ENCODE data around the gene RASAL3. TPM values are rescaled to one million over a fixed set of nuclear protein-coding genes. Genes with fewer than 3 reads are reported as not detected.
A peak's percentile ranks its signal among the peaks of the same experiment; 100 is the strongest.
"Not testable (repeated sequence)": the region's sequence is repeated elsewhere in the genome, so short reads cannot be mapped to it uniquely, and the experiment has no call there.

Gene RASAL3
- polyA plus RNA-seq, 3 donors: 0.51 to 1.3 (median 0.92) TPM

GRCh38 chr19:15426485-15427349 lies 37.6 kb downstream of the RASAL3 start:
- DNase-seq (ENCODE audit: extremely low read depth in 1 of 11, low read depth in 9 of 11, low spot score in 4 of 11): no peak

DNA sequence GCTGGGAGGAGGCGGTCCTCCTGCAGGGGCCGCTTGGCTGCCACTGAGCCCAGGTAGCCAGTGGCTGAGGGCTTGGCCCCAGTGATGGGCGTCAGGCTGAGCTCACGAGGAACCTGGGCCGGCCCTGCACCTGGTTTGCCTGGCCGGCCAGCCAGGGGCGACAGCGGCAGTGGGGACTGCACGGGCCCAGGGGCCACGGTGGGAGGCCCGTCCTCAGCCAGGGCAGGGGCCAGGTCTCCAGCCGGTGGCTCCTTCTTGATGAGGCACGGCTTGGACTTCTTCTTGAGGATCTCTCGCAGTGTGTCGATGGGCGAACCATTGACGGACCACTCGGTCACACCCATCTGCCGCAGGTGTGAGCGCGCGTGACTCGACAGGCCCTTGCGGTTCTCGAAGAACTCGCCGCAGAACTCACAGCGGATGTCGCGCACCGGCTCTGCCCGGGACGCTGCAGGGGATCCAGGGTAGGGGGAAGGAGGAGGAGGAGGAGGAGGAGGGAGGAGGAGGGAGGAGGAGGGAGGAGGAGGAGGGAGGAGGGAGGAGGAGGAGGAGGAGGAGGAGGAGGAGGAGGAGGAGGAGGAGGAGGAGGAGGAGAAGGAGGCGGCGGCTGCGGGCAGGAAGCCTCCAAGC lies 38.9 kb downstream of the RASAL3 start:
- no peak for DNase-seq (ENCODE audit: extremely low read depth in 1 of 11, low read depth in 9 of 11, low spot score in 4 of 11)

GRCh38 chr19:15424692-15425272 lies 39.6 kb downstream of the RASAL3 start:
- no peak for DNase-seq (ENCODE audit: extremely low read depth in 1 of 11, low read depth in 9 of 11, low spot score in 4 of 11)

GRCh38 chr19:15424121-15424520 lies 40.2 kb downstream of the RASAL3 start:
- no peak for DNase-seq (ENCODE audit: extremely low read depth in 1 of 11, low read depth in 9 of 11, low spot score in 4 of 11)

- DNase-seq (ENCODE audit: extremely low read depth in 1 of 11, low read depth in 9 of 11, low spot score in 4 of 11): no peak
These were observed 41.2 kb downstream of the RASAL3 start for GRCh38 chr19:15423130-15423529.

DNA sequence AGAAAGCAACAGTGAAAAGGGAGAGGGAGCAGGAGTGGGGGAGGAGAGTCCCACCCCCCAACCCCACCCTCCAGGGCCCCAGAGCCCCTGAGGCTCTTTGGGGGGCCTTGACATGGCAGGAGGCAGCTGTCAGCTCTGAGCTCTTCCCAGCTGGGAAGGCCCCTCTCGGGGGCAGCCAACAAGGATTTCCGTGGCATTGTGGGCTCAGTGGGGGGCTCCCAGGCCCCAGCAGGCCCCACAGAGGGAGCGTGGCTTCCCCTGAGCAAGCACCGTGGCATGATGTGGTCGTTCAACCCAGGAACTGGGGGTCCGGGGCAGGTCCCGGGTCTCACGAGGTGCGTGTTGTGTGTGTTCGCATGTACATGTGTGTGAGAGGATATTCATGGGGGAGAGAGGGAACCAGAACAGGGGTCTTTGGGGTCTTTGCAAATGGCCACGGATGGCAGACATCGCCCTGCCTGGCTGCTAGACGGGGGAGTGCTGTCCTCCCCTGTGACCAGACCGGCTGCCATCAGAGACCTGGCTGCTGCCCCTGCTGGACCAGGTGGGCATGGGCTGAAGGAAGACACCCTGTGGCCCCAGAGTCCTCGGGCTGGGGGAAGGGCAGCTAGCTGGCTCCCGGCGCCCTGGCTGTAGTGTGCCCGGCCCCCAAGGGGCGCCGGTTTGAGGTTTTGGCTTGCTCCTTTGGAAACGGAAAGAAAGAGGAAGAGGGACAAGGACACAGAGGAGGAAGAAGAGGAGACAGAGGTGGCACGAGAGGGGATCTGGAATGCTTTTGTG lies 41.9 kb downstream of the RASAL3 start:
- no peak for DNase-seq (ENCODE audit: extremely low read depth in 1 of 11, low read depth in 9 of 11, low spot score in 4 of 11)

- no peak for DNase-seq (ENCODE audit: extremely low read depth in 1 of 11, low read depth in 9 of 11, low spot score in 4 of 11)
These were observed 42.6 kb downstream of the RASAL3 start for GRCh38 chr19:15421721-15422260.

GRCh38 chr19:15421136-15421695 lies 43.1 kb downstream of the RASAL3 start:
- no peak for DNase-seq (ENCODE audit: extremely low read depth in 1 of 11, low read depth in 9 of 11, low spot score in 4 of 11)

DNA sequence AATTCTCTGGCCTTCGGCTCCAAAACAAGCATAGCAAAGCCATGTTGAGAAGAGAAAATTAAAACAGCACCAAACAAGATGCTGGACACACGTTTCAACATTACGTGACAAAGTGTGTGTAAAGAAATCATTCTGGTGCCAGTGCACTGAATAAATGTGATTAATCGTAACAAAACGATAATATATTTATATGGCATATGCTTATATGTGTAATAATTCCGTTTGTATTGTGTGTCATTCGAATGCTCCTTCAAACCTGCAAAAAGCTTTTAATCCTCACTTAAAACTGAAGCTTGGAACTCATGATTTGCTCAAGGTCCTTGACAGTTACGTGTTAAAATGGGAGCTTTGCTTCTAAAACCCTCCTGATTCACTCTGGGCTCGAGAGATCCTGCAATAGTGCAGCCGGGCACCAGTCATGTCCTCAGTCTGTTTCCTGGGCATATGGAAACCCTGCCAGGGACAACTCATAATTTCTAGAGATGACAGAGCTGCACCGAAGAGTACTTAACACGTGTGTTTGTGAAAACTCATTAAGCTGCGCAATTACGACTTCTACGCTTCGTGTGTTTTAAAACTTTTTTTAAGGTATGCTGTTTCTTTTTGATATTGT lies 44.8 kb downstream of the RASAL3 start:
- no peak for DNase-seq (ENCODE audit: extremely low read depth in 1 of 11, low read depth in 9 of 11, low spot score in 4 of 11)

DNA sequence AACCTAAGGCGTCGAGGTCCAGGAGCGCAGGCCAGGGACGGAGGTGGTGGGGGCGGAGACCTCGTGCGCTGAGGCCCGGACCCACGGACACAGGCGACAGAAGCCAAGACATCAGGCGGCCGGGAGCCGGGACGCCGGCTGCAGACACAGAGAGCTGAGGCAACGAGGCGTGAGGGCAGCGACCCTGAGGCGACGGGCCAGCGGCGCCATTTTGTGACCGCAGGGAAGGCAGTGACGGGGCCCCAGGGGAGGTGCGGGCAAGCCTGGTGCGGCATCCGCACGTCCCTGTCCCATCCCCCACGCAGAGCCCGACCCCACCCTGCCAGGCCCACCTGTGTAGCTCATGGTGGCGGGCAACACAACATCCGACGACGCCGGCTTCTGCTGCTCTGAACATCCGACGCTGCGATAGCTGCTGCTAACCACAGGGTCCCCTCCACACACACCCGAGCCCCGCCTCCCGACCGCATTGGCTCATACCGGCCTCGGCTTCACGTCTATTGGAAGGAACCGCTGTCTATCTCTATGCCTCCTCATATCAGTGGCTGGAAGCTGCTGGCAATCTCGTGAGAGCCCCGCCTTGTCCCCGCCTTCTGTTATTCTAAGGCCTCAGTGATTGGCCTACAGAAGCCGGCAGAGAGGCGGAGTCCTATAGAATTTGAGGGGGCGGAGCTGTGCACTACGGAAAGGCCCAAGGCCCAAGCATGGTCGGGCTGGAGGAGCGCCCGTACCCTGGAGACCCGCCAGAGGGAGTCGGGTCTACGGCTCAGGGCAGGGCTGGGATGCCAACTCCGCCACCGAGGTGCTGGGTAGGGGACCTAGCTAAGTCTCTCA lies 45.5 kb downstream of the RASAL3 start, which contains the start of gene AKAP8L:
Gene AKAP8L, minus strand, starts transcription at position 410 of the 834 bp plus-strand sequence. Its CDS starts 65 bp downstream, at position 345.
- DNase-seq (ENCODE audit: extremely low read depth in 1 of 11, low read depth in 9 of 11, low spot score in 4 of 11): peak; percentile 97 to 100 (median 99)

GRCh38 chr19:15418231-15418578 lies 46.1 kb downstream of the RASAL3 start:
- DNase-seq (ENCODE audit: extremely low read depth in 1 of 11, low read depth in 9 of 11, low spot score in 4 of 11): peak in 4 of 11 donors; percentile 19 to 35 (median 24)

GRCh38 chr19:15417699-15418098 lies 46.6 kb downstream of the RASAL3 start:
- DNase-seq (ENCODE audit: extremely low read depth in 1 of 11, low read depth in 9 of 11, low spot score in 4 of 11): peak in 1 of 11 donors; percentile 36

GRCh38 chr19:15412832-15413231 lies 51.5 kb downstream of the RASAL3 start:
- no peak for DNase-seq (ENCODE audit: extremely low read depth in 1 of 11, low read depth in 9 of 11, low spot score in 4 of 11)

GRCh38 chr19:15411351-15411750 lies 53.0 kb downstream of the RASAL3 start:
- not testable (repeated sequence) for DNase-seq (ENCODE audit: extremely low read depth in 1 of 11, low read depth in 9 of 11, low spot score in 4 of 11)

GRCh38 chr19:15404780-15405211 lies 59.5 kb downstream of the RASAL3 start:
- DNase-seq (ENCODE audit: extremely low read depth in 1 of 11, low read depth in 9 of 11, low spot score in 4 of 11): no peak

DNA sequence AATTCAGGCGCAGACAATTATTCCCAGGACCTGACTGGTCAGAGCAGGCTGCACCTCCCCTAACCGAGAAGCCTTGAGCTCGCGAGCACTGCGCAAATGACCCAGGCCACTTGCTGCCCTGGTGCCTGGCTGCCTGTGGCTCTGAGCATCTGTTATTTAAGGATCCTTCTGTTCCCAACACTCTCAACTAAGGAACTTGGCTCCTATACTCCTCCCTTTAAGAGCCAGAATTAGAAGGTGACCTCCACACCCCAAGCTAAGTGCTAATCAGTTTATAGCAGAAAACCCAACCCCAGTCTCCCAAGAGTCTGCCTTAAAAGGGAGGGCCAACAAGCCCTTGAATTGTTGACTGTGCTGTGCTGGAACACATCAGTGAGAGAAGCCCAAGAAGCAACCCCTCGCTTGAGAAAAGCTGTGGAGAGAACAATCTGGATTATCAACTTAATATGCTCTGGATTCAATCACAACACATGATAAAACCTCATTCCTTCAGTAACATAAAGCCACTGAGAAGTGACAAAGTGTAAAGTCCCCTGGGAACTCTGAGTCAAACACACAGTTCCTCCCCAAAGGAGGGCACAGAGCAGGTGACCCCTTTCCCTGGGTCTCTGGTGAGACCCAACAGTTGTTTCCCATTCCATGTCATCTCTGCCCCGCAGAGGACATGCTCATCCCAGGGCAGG lies 60.1 kb downstream of the RASAL3 start:
- DNase-seq (ENCODE audit: extremely low read depth in 1 of 11, low read depth in 9 of 11, low spot score in 4 of 11): no peak

- no peak for DNase-seq (ENCODE audit: extremely low read depth in 1 of 11, low read depth in 9 of 11, low spot score in 4 of 11)
These were observed 61.2 kb downstream of the RASAL3 start for GRCh38 chr19:15403151-15403531.
